HCT116 (cell line): ENCODE data around the gene APOD. TPM values are rescaled to one million over a fixed set of nuclear protein-coding genes. Genes with fewer than 3 reads are reported as not detected.

Experiments used
- ATAC-seq: fragments of 200-7000 bp; cut with Tn5 transposase; 2 replicates; pipeline ENCODE4 v1.9.1; 2020; ENCODE audit warnings: mild to moderate bottlenecking, moderate library complexity
- BruUV-seq: library from RNA; stranded (reverse); fragments of 400-500 nt; replicated peaks from 2 replicates; lab custom pipeline; 2021; lab: Mats Ljungman, UMichigan
- CTCF ChIA-PET: fragments of 300-600 bp; sonication (Branson Sonifier 250); formaldehyde crosslinking; loops from one replicate; lab custom pipeline; 2021; ENCODE audit warnings: antibody characterized with exemption; lab: Charles Lee
- POLR2A ChIA-PET: fragments of 300-600, 350-600 bp; sonication (Branson Sonifier 250); formaldehyde crosslinking; loops from one replicate; lab custom pipeline; 2021; ENCODE audit warnings: antibody characterized with exemption; lab: Charles Lee
- RAD21 ChIA-PET, 2 experiments: fragments of 300-600 bp; sonication (Branson Sonifier 250); formaldehyde crosslinking; loops; one replicate each; lab custom pipeline; 2023; ENCODE audit warnings: low total read pairs in 2 of 2; ENCODE audit not compliant: uncharacterized antibody in 2 of 2, unreplicated experiment in 2 of 2, low non-redundant PET in 1 of 2; lab: Charles Lee
- DNase-seq: peaks from one replicate; pipeline ENCODE4 v3.0.0-alpha.2; 2010; ENCODE audit warnings: low read depth, low spot score
- H2AFZ ChIP-seq: fragments of 200-600 bp; shearing (Covaris generic), sonication (generic); 2 replicates; pipeline ENCODE4 v1.6.1; 2017; ENCODE audit warnings: low read depth, mixed run types, mixed read lengths, antibody characterized with exemption, low read length; ENCODE audit not compliant: poor library complexity, severe bottlenecking
- H3K27ac ChIP-seq: 2 replicates; pipeline ENCODE4 v1.5.1; 2012; ENCODE audit warnings: low read depth, low read length
- H3K27me3 ChIP-seq: fragments of 200-600 bp; sonication (generic); 2 replicates; pipeline ENCODE4 v1.6.1; 2016; ENCODE audit warnings: mixed run types, low read length, mixed read lengths; ENCODE audit not compliant: insufficient read depth
- H3K36me3 ChIP-seq, 2 experiments: fragments of 200-500 bp in 1 of 2; fragments of 200-600 bp in 1 of 2; sonication (Bioruptor generic) in 1 of 2; sonication (generic) in 1 of 2; 2 replicates each; pipeline versions ENCODE4 v1.5.1 to v1.6.1; 2014 to 2016; ENCODE audit warnings: low read length in 2 of 2, inconsistent platforms in 1 of 2, mixed read lengths in 1 of 2, mixed run types in 1 of 2; ENCODE audit not compliant: insufficient read depth in 2 of 2, control insufficient read depth in 1 of 2
- H3K4me1 ChIP-seq, 2 experiments: fragments of 200-600 bp in 1 of 2; sonication (generic) in 1 of 2; 2 replicates each; pipeline versions ENCODE4 v1.5.1 to v1.6.1; 2012 to 2017; ENCODE audit warnings: low read length in 2 of 2, inconsistent platforms in 1 of 2, mild to moderate bottlenecking in 1 of 2, mixed read lengths in 1 of 2, mixed run types in 1 of 2, moderate library complexity in 1 of 2; ENCODE audit not compliant: insufficient read depth in 2 of 2, control insufficient read depth in 1 of 2
- H3K4me2 ChIP-seq: fragments of 200-600 bp; sonication (generic); 2 replicates; pipeline ENCODE4 v1.6.1; 2017; ENCODE audit warnings: mixed run types, low read length, mixed read lengths
- H3K4me3 ChIP-seq, 2 experiments: fragments of 200-600 bp in 1 of 2; sonication (generic) in 1 of 2; replicated peaks in 1 of 2; 2 replicates each; pipeline ENCODE4 v1.5.1; 2011 to 2016; ENCODE audit warnings: low read length in 2 of 2, control low read depth in 1 of 2, low read depth in 1 of 2, mild to moderate bottlenecking in 1 of 2, mixed read lengths in 1 of 2, mixed run types in 1 of 2
- H3K79me2 ChIP-seq: fragments of 200-600 bp; sonication (generic); 2 replicates; pipeline ENCODE4 v1.6.1; 2017; ENCODE audit warnings: mild to moderate bottlenecking, mixed run types, low read length, moderate library complexity, mixed read lengths; ENCODE audit not compliant: insufficient read depth
- H3K9ac ChIP-seq: fragments of 200-600 bp; sonication (generic); 2 replicates; pipeline ENCODE4 v1.6.1; 2016; ENCODE audit warnings: low read length, mixed read lengths
- H3K9me2 ChIP-seq: fragments of 200-600 bp; sonication (generic), shearing (Covaris generic); 2 replicates; pipeline ENCODE4 v1.6.1; 2017; ENCODE audit warnings: mixed run types, mild to moderate bottlenecking, moderate library complexity; ENCODE audit not compliant: insufficient read depth
- H3K9me3 ChIP-seq, 2 experiments: fragments of 200-500 bp in 1 of 2; fragments of 200-600 bp in 1 of 2; sonication (Bioruptor generic) in 1 of 2; sonication (generic) in 1 of 2; 2 replicates each; pipeline ENCODE4 v1.6.1; 2014 to 2017; ENCODE audit warnings: low read length in 2 of 2, mixed read lengths in 2 of 2, inconsistent platforms in 1 of 2, low read depth in 1 of 2, mild to moderate bottlenecking in 1 of 2, mixed run types in 1 of 2, moderate library complexity in 1 of 2; ENCODE audit not compliant: control insufficient read depth in 1 of 2, insufficient read depth in 1 of 2
- H4K20me1 ChIP-seq: fragments of 200-600 bp; sonication (generic), shearing (Covaris generic); 2 replicates; pipeline ENCODE4 v1.6.1; 2017; ENCODE audit warnings: mixed run types, mild to moderate bottlenecking, moderate library complexity; ENCODE audit not compliant: insufficient read depth
- CEBPB ChIP-seq: IDR thresholded peaks from 2 replicates; pipeline ENCODE4 v1.6.1; 2012; ENCODE audit warnings: low read depth
- EGR1 ChIP-seq: IDR thresholded peaks from 2 replicates; pipeline ENCODE4 v1.6.1; 2012; ENCODE audit warnings: low read depth
- EZH2 ChIP-seq: fragments of 200-600 bp; sonication (generic); IDR thresholded peaks from 2 replicates; pipeline ENCODE4 v1.6.1; 2017; ENCODE audit warnings: antibody characterized with exemption, mixed run types
- EZH2phosphoT487 ChIP-seq: fragments of 200-600 bp; IDR thresholded peaks from 2 replicates; pipeline ENCODE4 v1.6.1; 2018; ENCODE audit warnings: antibody characterized with exemption, borderline replicate concordance
- JUND ChIP-seq: IDR thresholded peaks from 2 replicates; pipeline ENCODE4 v1.6.1; 2012
- POLR2AphosphoS5 ChIP-seq: IDR thresholded peaks from 2 replicates; pipeline ENCODE4 v1.6.1; 2011; ENCODE audit warnings: mild to moderate bottlenecking, low read depth, low read length, moderate library complexity
- SP1 ChIP-seq: IDR thresholded peaks from 2 replicates; pipeline ENCODE4 v1.6.1; 2012; ENCODE audit warnings: low read depth
- SRF ChIP-seq: IDR thresholded peaks from 2 replicates; pipeline ENCODE4 v1.6.1; 2012; ENCODE audit warnings: low read depth
- TCF7L2 ChIP-seq: IDR thresholded peaks from 2 replicates; pipeline ENCODE4 v1.7.0; 2011; ENCODE audit warnings: borderline replicate concordance, inconsistent platforms; ENCODE audit not compliant: insufficient read depth, insufficient read length; ENCODE audit errors: extremely low read depth
- YY1 ChIP-seq: IDR thresholded peaks from 2 replicates; pipeline ENCODE4 v1.6.1; 2011; ENCODE audit warnings: low read length, low read depth, moderate library complexity, mild to moderate bottlenecking; ENCODE audit not compliant: insufficient replicate concordance; ENCODE audit errors: extremely low read depth
- ZFX ChIP-seq: fragments of 450-650 bp; IDR thresholded peaks from 2 replicates; pipeline ENCODE4 v1.6.1; 2017
- intact Hi-C: fragments of 100-400 bp; cut with micrococcal nuclease; formaldehyde crosslinking; loops from 2 replicates; pipeline ENCODE4 v1.10.0; 2022
- total RNA-seq: library from RNA; stranded (reverse); gene quantifications from one replicate; pipeline ENCODE4 v1.2.1, GENCODE V29; 2021; ENCODE audit not compliant: unreplicated experiment
- TF ChIP-seq, protein P1 (sequence below): IDR thresholded peaks from 2 replicates; pipeline ENCODE4 v1.6.1; 2012; ENCODE audit warnings: low read depth
- TF ChIP-seq, protein P2 (sequence below): IDR thresholded peaks from 2 replicates; pipeline ENCODE4 v1.6.1; 2011; ENCODE audit warnings: mild to moderate bottlenecking, low read length, moderate library complexity; ENCODE audit not compliant: insufficient replicate concordance; ENCODE audit errors: extremely low read depth
- TF ChIP-seq, protein P3 (sequence below): IDR thresholded peaks from 2 replicates; pipeline ENCODE4 v1.6.1; 2012
- TF ChIP-seq, protein P4 (sequence below), 3 experiments: fragments of 200-600 bp in 1 of 3; sonication (generic) in 1 of 3; IDR thresholded peaks in 2 of 3; conservative IDR thresholded peaks in 1 of 3; 2 replicates each; pipeline ENCODE4 v1.5.1; 2012 to 2017; ENCODE audit warnings: low read depth in 2 of 3, low read length in 2 of 3, antibody characterized with exemption in 1 of 3, borderline replicate concordance in 1 of 3, control low read depth in 1 of 3, mild to moderate bottlenecking in 1 of 3, mixed read lengths in 1 of 3, mixed run types in 1 of 3, moderate library complexity in 1 of 3; ENCODE audit not compliant: insufficient read depth in 1 of 3

APOD gene
- total RNA-seq, 1 experiment from 2014 or later = 0.76 TPM

DNA sequence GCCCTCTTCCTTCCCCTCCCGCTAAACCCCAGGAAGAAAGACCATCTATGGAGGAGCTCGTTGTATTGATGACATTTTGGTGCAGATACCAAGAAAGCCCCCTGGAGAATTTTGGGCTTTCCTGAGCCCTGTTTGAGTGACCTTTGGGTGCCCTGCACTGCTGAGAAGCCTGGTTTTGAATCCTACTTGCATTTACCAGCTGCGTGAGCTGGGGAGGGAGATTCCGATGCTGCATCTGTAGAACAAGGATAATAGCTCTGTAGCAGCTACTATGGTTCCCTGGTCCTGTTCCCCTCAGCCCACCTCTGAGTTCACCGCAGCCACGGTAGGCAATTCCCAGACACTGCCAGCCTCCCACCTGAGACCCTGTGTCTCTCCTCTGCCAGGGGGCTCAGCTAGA is 5.2 kb downstream of the APOD start:
- no peak for ATAC-seq
- Histone ChIP-seq H3K9me2 (no peaks in the 10 kb centered on the region), H3K4me1 (peaks cover 4 to 11% of the 10 kb centered on the region in 2 experiments; a peak in 3 of 4 replicates), H3K27me3 (no peaks in the 10 kb centered on the region), H3K79me2 (no peaks in the 10 kb centered on the region), H3K36me3 (no peaks in the 10 kb centered on the region), H3K9me3 (no peaks in the 10 kb centered on the region), H3K9ac (no peak overlapping the region), H2AFZ (no peak overlapping the region), H3K4me3 (no peak overlapping the region), H3K4me2 (no peak overlapping the region)
- ChIA-PET RAD21 (no interaction called here), POLR2A (no interaction called here), CTCF (no interaction called here)
- intact Hi-C loops = no loop called here
- BruUV-seq = no TSS peak
- TF ChIP-seq JUND (no peak), YY1 (no peak), EGR1 (no peak), SRF (no peak), TCF7L2 (no peak), SP1 (no peak), EZH2phosphoT487 (no peak), POLR2AphosphoS5 (no peak), CEBPB (no peak), ZFX (no peak), EZH2 (no peak)
- TF ChIP-seq, protein P1, sequence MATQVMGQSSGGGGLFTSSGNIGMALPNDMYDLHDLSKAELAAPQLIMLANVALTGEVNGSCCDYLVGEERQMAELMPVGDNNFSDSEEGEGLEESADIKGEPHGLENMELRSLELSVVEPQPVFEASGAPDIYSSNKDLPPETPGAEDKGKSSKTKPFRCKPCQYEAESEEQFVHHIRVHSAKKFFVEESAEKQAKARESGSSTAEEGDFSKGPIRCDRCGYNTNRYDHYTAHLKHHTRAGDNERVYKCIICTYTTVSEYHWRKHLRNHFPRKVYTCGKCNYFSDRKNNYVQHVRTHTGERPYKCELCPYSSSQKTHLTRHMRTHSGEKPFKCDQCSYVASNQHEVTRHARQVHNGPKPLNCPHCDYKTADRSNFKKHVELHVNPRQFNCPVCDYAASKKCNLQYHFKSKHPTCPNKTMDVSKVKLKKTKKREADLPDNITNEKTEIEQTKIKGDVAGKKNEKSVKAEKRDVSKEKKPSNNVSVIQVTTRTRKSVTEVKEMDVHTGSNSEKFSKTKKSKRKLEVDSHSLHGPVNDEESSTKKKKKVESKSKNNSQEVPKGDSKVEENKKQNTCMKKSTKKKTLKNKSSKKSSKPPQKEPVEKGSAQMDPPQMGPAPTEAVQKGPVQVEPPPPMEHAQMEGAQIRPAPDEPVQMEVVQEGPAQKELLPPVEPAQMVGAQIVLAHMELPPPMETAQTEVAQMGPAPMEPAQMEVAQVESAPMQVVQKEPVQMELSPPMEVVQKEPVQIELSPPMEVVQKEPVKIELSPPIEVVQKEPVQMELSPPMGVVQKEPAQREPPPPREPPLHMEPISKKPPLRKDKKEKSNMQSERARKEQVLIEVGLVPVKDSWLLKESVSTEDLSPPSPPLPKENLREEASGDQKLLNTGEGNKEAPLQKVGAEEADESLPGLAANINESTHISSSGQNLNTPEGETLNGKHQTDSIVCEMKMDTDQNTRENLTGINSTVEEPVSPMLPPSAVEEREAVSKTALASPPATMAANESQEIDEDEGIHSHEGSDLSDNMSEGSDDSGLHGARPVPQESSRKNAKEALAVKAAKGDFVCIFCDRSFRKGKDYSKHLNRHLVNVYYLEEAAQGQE = no peak
- TF ChIP-seq, protein P2, sequence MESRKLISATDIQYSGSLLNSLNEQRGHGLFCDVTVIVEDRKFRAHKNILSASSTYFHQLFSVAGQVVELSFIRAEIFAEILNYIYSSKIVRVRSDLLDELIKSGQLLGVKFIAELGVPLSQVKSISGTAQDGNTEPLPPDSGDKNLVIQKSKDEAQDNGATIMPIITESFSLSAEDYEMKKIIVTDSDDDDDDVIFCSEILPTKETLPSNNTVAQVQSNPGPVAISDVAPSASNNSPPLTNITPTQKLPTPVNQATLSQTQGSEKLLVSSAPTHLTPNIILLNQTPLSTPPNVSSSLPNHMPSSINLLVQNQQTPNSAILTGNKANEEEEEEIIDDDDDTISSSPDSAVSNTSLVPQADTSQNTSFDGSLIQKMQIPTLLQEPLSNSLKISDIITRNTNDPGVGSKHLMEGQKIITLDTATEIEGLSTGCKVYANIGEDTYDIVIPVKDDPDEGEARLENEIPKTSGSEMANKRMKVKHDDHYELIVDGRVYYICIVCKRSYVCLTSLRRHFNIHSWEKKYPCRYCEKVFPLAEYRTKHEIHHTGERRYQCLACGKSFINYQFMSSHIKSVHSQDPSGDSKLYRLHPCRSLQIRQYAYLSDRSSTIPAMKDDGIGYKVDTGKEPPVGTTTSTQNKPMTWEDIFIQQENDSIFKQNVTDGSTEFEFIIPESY = no peak
- TF ChIP-seq, protein P3, sequence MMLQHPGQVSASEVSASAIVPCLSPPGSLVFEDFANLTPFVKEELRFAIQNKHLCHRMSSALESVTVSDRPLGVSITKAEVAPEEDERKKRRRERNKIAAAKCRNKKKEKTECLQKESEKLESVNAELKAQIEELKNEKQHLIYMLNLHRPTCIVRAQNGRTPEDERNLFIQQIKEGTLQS = no peak
- TF ChIP-seq, protein P4, sequence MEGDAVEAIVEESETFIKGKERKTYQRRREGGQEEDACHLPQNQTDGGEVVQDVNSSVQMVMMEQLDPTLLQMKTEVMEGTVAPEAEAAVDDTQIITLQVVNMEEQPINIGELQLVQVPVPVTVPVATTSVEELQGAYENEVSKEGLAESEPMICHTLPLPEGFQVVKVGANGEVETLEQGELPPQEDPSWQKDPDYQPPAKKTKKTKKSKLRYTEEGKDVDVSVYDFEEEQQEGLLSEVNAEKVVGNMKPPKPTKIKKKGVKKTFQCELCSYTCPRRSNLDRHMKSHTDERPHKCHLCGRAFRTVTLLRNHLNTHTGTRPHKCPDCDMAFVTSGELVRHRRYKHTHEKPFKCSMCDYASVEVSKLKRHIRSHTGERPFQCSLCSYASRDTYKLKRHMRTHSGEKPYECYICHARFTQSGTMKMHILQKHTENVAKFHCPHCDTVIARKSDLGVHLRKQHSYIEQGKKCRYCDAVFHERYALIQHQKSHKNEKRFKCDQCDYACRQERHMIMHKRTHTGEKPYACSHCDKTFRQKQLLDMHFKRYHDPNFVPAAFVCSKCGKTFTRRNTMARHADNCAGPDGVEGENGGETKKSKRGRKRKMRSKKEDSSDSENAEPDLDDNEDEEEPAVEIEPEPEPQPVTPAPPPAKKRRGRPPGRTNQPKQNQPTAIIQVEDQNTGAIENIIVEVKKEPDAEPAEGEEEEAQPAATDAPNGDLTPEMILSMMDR (IDR thresholded peaks at IDR 0.05 in 2 of 3, conservative IDR thresholded peaks at IDR 0.05 in 1 of 3; ENCODE audit: borderline replicate concordance in 1 of 3, insufficient read depth in 1 of 3, low read depth in 2 of 3, low read length in 2 of 3) = no peak
- TF ChIP-seq, all 23 proteins: peak for 0
- DNase-seq = no peak
- H4K20me1 ChIP-seq = no peaks in the 10 kb centered on the region
- H3K27ac ChIP-seq = no peak overlapping the region
